RWPE1 (cell line): ENCODE data around the gene MISP3.
"Not testable (repeated sequence)": the region's sequence is repeated elsewhere in the genome, so short reads cannot be mapped to it uniquely, and the experiment has no call there.

Experiments used
- CTCF ChIA-PET: fragments of 350-600 bp; sonication (Branson Sonifier 250); formaldehyde crosslinking; extraction: SDS; loops from one replicate; lab custom pipeline; 2021; lab: Yijun Ruan, JAX
- POLR2A ChIA-PET: fragments of 400-600 bp; formaldehyde crosslinking; extraction: SDS; loops from one replicate; lab custom pipeline; 2020; ENCODE audit warnings: antibody characterized with exemption; ENCODE audit not compliant: low non-redundant PET; lab: Yijun Ruan, JAX
- DNase-seq: peaks from one replicate; pipeline ENCODE4 v3.0.0; 2012; ENCODE audit warnings: low spot score
- H3K27ac ChIP-seq: fragments of 450-650 bp; 2 replicates; pipeline ENCODE4 v1.5.1; 2017
- CTCF ChIP-seq: fragments of 450-650 bp; conservative IDR thresholded peaks from 2 replicates; pipeline ENCODE4 v1.5.1; 2017; ENCODE audit warnings: low read depth, mild to moderate bottlenecking

The MISP3 gene

GRCh38 chr19:14031719-14032480, 40.7 kb upstream of the MISP3 start, which contains the start of gene IL27RA:
Gene IL27RA, plus strand, starts transcription at chr19:14031762. Its CDS starts 111 bp downstream, at chr19:14031873.
- POLR2A ChIA-PET = no interaction called here
- CTCF ChIA-PET = interaction anchor here (0.5 to 1.2 kb wide), 8 partner anchors 8 to 242 kb away, joined by 3 to 8 read pairs (median 4); partner anchors contain the start of gene MISP3
- peak; percentile 82 for TF ChIP-seq CTCF
- peak within 1 kb of the TSS; percentile 60 for H3K27ac ChIP-seq
- DNase-seq = peak; percentile 54

DNA sequence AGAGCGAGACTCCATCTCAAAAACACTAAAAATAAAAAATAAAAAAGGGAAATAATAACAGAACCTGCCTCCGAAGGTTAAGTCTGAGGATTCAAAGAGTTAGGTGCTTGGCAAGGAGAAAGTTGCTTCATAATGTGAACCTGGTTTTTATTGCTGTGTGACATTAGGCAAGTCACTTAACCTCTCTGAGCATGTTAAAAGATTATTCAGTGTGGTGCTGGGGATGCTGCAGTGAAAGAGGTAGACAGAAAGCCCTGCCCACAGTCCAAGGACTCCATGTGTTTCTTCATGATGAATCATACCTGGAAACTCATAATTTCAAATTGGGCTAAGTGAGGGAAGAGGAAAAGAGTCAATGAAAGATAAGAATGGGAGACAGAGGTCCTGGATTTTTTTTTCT, 38.6 kb upstream of the MISP3 start:
- ChIA-PET CTCF (no interaction called here), POLR2A (no interaction called here)
- H3K27ac ChIP-seq = no peak overlapping the region
- DNase-seq = no peak
- TF ChIP-seq CTCF = no peak

DNA sequence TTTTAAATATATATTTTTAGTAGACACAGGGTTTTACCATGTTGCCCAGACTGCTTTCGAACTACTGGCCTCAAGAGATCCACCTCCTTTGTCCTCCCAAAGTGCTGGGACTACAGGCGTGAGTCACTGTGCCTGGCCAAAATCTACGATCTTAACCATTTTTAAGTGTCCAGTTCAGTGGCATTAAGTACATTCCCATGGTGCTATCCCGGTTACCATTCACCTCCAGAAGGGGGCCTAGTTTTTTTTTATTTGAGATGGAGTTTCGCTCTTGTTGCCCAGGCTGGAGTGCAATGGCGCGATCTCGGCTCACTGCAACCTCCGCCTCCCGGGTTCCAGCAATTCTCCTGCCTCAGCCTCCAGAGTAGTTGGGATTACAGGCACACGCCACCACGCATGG, 37.4 kb upstream of the MISP3 start:
- CTCF ChIA-PET, DNase-seq, POLR2A ChIA-PET, H3K27ac ChIP-seq: not testable (repeated sequence)

DNA sequence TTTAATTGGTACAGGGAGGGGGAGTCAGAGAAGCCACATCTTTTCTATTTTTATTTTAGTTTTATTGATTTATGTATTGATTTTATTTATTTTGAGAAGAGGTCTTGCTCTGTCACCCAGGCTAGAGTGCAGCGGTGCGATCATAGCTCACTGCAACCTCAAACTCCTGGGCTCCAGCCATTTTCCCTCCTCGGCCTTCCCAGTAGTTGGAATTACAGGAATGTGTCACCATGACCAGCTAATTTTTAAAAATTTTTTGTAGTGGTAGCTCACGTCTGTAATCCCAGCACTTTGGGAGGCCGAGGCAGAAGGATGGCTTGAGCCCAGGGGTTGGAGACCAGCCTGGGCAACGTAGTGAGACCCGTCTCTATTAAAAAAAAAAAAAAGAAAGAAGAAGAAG, 36.9 kb upstream of the MISP3 start:
- ChIA-PET POLR2A (no interaction called here), CTCF (interaction anchor here (0.7 kb wide), 1 partner anchor 80 kb away, joined by 5 read pairs; no protein-coding TSS in a partner anchor)
- DNase-seq = no peak
- TF ChIP-seq CTCF = no peak
- H3K27ac ChIP-seq = no peak overlapping the region

GRCh38 chr19:14039181-14039580, 33.4 kb upstream of the MISP3 start:
- DNase-seq = no peak
- no peak for TF ChIP-seq CTCF
- no peak overlapping the region for H3K27ac ChIP-seq
- CTCF ChIA-PET = interaction anchor here (1.0 kb wide), 1 partner anchor 8 kb away, joined by 8 read pairs; the partner anchor contains the start of gene IL27RA
- POLR2A ChIA-PET = no interaction called here

DNA sequence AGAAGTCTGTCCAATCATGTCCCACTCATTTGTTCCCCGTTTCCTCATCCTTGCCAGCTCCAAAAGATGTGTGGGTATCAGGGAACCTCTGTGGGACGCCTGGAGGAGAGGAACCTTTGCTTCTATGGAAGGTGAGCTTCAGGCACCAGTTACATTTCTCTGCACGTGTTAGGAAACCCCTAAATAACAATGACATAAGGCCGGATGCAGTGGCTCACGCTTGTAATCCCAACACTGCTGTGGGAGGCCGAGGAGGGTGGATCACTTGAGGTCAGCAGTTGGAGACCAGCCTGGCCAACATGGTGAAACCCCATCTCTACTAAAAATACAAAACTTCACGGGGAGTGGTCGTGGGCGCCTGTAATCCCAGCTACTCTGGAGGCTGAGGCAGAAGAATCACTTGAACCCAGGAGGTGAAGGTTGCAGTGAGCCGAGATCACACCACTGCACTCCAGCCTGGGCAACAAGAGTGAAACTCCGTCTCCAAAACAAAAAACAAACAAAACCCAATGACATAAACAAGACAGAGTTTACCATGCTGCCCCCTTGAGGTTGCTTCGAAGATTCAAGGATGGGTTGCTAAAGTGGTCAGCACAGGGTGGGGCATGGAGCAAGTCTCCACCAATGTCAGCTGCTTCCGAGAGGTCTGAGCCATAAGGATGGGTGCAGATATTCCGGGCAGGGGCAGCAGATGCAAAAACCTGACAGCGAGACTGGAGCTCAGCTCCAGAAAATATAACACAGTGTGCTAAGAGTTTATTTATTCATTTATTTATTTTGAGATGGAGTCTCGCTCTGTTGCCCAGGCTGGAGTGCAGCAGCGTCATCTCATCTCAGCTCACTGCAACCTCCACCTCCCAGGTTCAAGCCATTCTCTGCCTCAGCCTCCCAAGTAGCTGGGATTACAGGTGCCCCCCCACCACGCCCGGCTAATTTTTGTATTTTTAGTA, 29.7 kb upstream of the MISP3 start:
- H3K27ac ChIP-seq = peak overlapping the region; percentile 26
- CTCF ChIA-PET = interaction anchor here (0.6 to 1.1 kb wide), 3 partner anchors 14 to 71 kb away, joined by 3 to 6 read pairs (median 4); no protein-coding TSS in a partner anchor

GRCh38 chr19:14047866-14048265, 24.7 kb upstream of the MISP3 start:
- H3K27ac ChIP-seq, POLR2A ChIA-PET, DNase-seq: not testable (repeated sequence)
- CTCF ChIA-PET = interaction anchor here (0.6 to 1.0 kb wide), 5 partner anchors 9 to 160 kb away, joined by 3 to 4 read pairs (median 3); partner anchors contain the start of gene MISP3

More for the DNA sequence above, 29.7 kb upstream of the MISP3 start:
- TF ChIP-seq CTCF = peak; percentile 53
- POLR2A ChIA-PET = not testable (repeated sequence)
- peak; percentile 53 for DNase-seq
